HCT116 (cell line): ENCODE measurements around the gene THOC2. TPM values are rescaled to one million over a fixed set of nuclear protein-coding genes. Genes with fewer than 3 reads are reported as not detected.
"Not testable (repeated sequence)": the region's sequence is repeated elsewhere in the genome, so short reads cannot be mapped to it uniquely, and the experiment has no call there.

Source experiments
- ATAC-seq: fragments of 200-7000 bp; cut with Tn5 transposase; 2 replicates; pipeline ENCODE4 v1.9.1; 2020; ENCODE audit warnings: mild to moderate bottlenecking, moderate library complexity
- BruUV-seq: library from RNA; stranded (reverse); fragments of 400-500 nt; replicated peaks from 2 replicates; lab custom pipeline; 2021; lab: Mats Ljungman, UMichigan
- CTCF ChIA-PET: fragments of 300-600 bp; sonication (Branson Sonifier 250); formaldehyde crosslinking; loops from one replicate; lab custom pipeline; 2021; ENCODE audit warnings: antibody characterized with exemption; lab: Charles Lee
- POLR2A ChIA-PET: fragments of 300-600, 350-600 bp; sonication (Branson Sonifier 250); formaldehyde crosslinking; loops from one replicate; lab custom pipeline; 2021; ENCODE audit warnings: antibody characterized with exemption; lab: Charles Lee
- RAD21 ChIA-PET, 2 experiments: fragments of 300-600 bp; sonication (Branson Sonifier 250); formaldehyde crosslinking; loops; one replicate each; lab custom pipeline; 2023; ENCODE audit warnings: low total read pairs in 2 of 2; ENCODE audit not compliant: uncharacterized antibody in 2 of 2, unreplicated experiment in 2 of 2, low non-redundant PET in 1 of 2; lab: Charles Lee
- DNase-seq: peaks from one replicate; pipeline ENCODE4 v3.0.0-alpha.2; 2010; ENCODE audit warnings: low read depth, low spot score
- H2AFZ ChIP-seq: fragments of 200-600 bp; shearing (Covaris generic), sonication (generic); 2 replicates; pipeline ENCODE4 v1.6.1; 2017; ENCODE audit warnings: low read depth, mixed run types, mixed read lengths, antibody characterized with exemption, low read length; ENCODE audit not compliant: poor library complexity, severe bottlenecking
- H3K27ac ChIP-seq: 2 replicates; pipeline ENCODE4 v1.5.1; 2012; ENCODE audit warnings: low read depth, low read length
- H3K27me3 ChIP-seq: fragments of 200-600 bp; sonication (generic); 2 replicates; pipeline ENCODE4 v1.6.1; 2016; ENCODE audit warnings: mixed run types, low read length, mixed read lengths; ENCODE audit not compliant: insufficient read depth
- H3K36me3 ChIP-seq, 2 experiments: fragments of 200-500 bp in 1 of 2; fragments of 200-600 bp in 1 of 2; sonication (Bioruptor generic) in 1 of 2; sonication (generic) in 1 of 2; 2 replicates each; pipeline versions ENCODE4 v1.5.1 to v1.6.1; 2014 to 2016; ENCODE audit warnings: low read length in 2 of 2, inconsistent platforms in 1 of 2, mixed read lengths in 1 of 2, mixed run types in 1 of 2; ENCODE audit not compliant: insufficient read depth in 2 of 2, control insufficient read depth in 1 of 2
- H3K4me1 ChIP-seq, 2 experiments: fragments of 200-600 bp in 1 of 2; sonication (generic) in 1 of 2; 2 replicates each; pipeline versions ENCODE4 v1.5.1 to v1.6.1; 2012 to 2017; ENCODE audit warnings: low read length in 2 of 2, inconsistent platforms in 1 of 2, mild to moderate bottlenecking in 1 of 2, mixed read lengths in 1 of 2, mixed run types in 1 of 2, moderate library complexity in 1 of 2; ENCODE audit not compliant: insufficient read depth in 2 of 2, control insufficient read depth in 1 of 2
- H3K4me2 ChIP-seq: fragments of 200-600 bp; sonication (generic); 2 replicates; pipeline ENCODE4 v1.6.1; 2017; ENCODE audit warnings: mixed run types, low read length, mixed read lengths
- H3K4me3 ChIP-seq, 2 experiments: fragments of 200-600 bp in 1 of 2; sonication (generic) in 1 of 2; replicated peaks in 1 of 2; 2 replicates each; pipeline ENCODE4 v1.5.1; 2011 to 2016; ENCODE audit warnings: low read length in 2 of 2, control low read depth in 1 of 2, low read depth in 1 of 2, mild to moderate bottlenecking in 1 of 2, mixed read lengths in 1 of 2, mixed run types in 1 of 2
- H3K79me2 ChIP-seq: fragments of 200-600 bp; sonication (generic); 2 replicates; pipeline ENCODE4 v1.6.1; 2017; ENCODE audit warnings: mild to moderate bottlenecking, mixed run types, low read length, moderate library complexity, mixed read lengths; ENCODE audit not compliant: insufficient read depth
- H3K9ac ChIP-seq: fragments of 200-600 bp; sonication (generic); 2 replicates; pipeline ENCODE4 v1.6.1; 2016; ENCODE audit warnings: low read length, mixed read lengths
- H3K9me2 ChIP-seq: fragments of 200-600 bp; sonication (generic), shearing (Covaris generic); 2 replicates; pipeline ENCODE4 v1.6.1; 2017; ENCODE audit warnings: mixed run types, mild to moderate bottlenecking, moderate library complexity; ENCODE audit not compliant: insufficient read depth
- H3K9me3 ChIP-seq, 2 experiments: fragments of 200-500 bp in 1 of 2; fragments of 200-600 bp in 1 of 2; sonication (Bioruptor generic) in 1 of 2; sonication (generic) in 1 of 2; 2 replicates each; pipeline ENCODE4 v1.6.1; 2014 to 2017; ENCODE audit warnings: low read length in 2 of 2, mixed read lengths in 2 of 2, inconsistent platforms in 1 of 2, low read depth in 1 of 2, mild to moderate bottlenecking in 1 of 2, mixed run types in 1 of 2, moderate library complexity in 1 of 2; ENCODE audit not compliant: control insufficient read depth in 1 of 2, insufficient read depth in 1 of 2
- H4K20me1 ChIP-seq: fragments of 200-600 bp; sonication (generic), shearing (Covaris generic); 2 replicates; pipeline ENCODE4 v1.6.1; 2017; ENCODE audit warnings: mixed run types, mild to moderate bottlenecking, moderate library complexity; ENCODE audit not compliant: insufficient read depth
- ATF3 ChIP-seq: IDR thresholded peaks from 2 replicates; pipeline ENCODE4 v1.6.1; 2012
- CEBPB ChIP-seq: IDR thresholded peaks from 2 replicates; pipeline ENCODE4 v1.6.1; 2012; ENCODE audit warnings: low read depth
- CTCF ChIP-seq, 3 experiments: fragments of 200-600 bp in 1 of 3; sonication (generic) in 1 of 3; IDR thresholded peaks in 2 of 3; conservative IDR thresholded peaks in 1 of 3; 2 replicates each; pipeline ENCODE4 v1.5.1; 2012 to 2017; ENCODE audit warnings: low read depth in 2 of 3, low read length in 2 of 3, antibody characterized with exemption in 1 of 3, borderline replicate concordance in 1 of 3, control low read depth in 1 of 3, mild to moderate bottlenecking in 1 of 3, mixed read lengths in 1 of 3, mixed run types in 1 of 3, moderate library complexity in 1 of 3; ENCODE audit not compliant: insufficient read depth in 1 of 3
- EGR1 ChIP-seq: IDR thresholded peaks from 2 replicates; pipeline ENCODE4 v1.6.1; 2012; ENCODE audit warnings: low read depth
- FOSL1 ChIP-seq: IDR thresholded peaks from 2 replicates; pipeline ENCODE4 v1.6.1; 2012; ENCODE audit warnings: low read depth
- JUND ChIP-seq: IDR thresholded peaks from 2 replicates; pipeline ENCODE4 v1.6.1; 2012
- POLR2AphosphoS5 ChIP-seq: IDR thresholded peaks from 2 replicates; pipeline ENCODE4 v1.6.1; 2011; ENCODE audit warnings: mild to moderate bottlenecking, low read depth, low read length, moderate library complexity
- RAD21 ChIP-seq: IDR thresholded peaks from 2 replicates; pipeline ENCODE4 v1.6.1; 2012; ENCODE audit warnings: low read depth, mild to moderate bottlenecking
- SIN3A ChIP-seq: IDR thresholded peaks from 2 replicates; pipeline ENCODE4 v1.6.1; 2012; ENCODE audit warnings: low read depth
- SP1 ChIP-seq: IDR thresholded peaks from 2 replicates; pipeline ENCODE4 v1.6.1; 2012; ENCODE audit warnings: low read depth
- TCF7L2 ChIP-seq: IDR thresholded peaks from 2 replicates; pipeline ENCODE4 v1.7.0; 2011; ENCODE audit warnings: borderline replicate concordance, inconsistent platforms; ENCODE audit not compliant: insufficient read depth, insufficient read length; ENCODE audit errors: extremely low read depth
- ZFX ChIP-seq: fragments of 450-650 bp; IDR thresholded peaks from 2 replicates; pipeline ENCODE4 v1.6.1; 2017
- intact Hi-C: fragments of 100-400 bp; cut with micrococcal nuclease; formaldehyde crosslinking; loops from 2 replicates; pipeline ENCODE4 v1.10.0; 2022
- total RNA-seq: library from RNA; stranded (reverse); gene quantifications from one replicate; pipeline ENCODE4 v1.2.1, GENCODE V29; 2021; ENCODE audit not compliant: unreplicated experiment

THOC2 gene
- total RNA-seq, 1 experiment from 2014 or later: 85.3 TPM

- Histone ChIP-seq H2AFZ (no peak overlapping the region), H3K36me3 (peaks cover 0 to 6% of the 10 kb centered on the region in 2 experiments; a peak in 2 of 4 replicates), H3K4me3 (no peak overlapping the region), H3K27me3 (no peaks in the 10 kb centered on the region), H3K9ac (no peak overlapping the region), H3K27ac (no peak overlapping the region), H3K4me2 (no peak overlapping the region)
- ChIA-PET POLR2A (no interaction called here), CTCF (no interaction called here)
- BruUV-seq: no TSS peak
- ATAC-seq: no peak
- intact Hi-C loops: no loop called here
- no peak for TF ChIP-seq RAD21
- no peak for TF ChIP-seq CEBPB
- no peak for TF ChIP-seq TCF7L2
- TF ChIP-seq POLR2AphosphoS5: no peak
- TF ChIP-seq JUND: no peak
- TF ChIP-seq ATF3: no peak
- no peak for TF ChIP-seq CTCF (IDR thresholded peaks at IDR 0.05 in 2 of 3, conservative IDR thresholded peaks at IDR 0.05 in 1 of 3; ENCODE audit: borderline replicate concordance in 1 of 3, insufficient read depth in 1 of 3, low read depth in 2 of 3, low read length in 2 of 3)
- no peak for TF ChIP-seq SP1
- TF ChIP-seq, all 23 proteins: peak for 0
- RAD21 ChIA-PET: no interaction called here
- H3K79me2 ChIP-seq: no peaks in the 10 kb centered on the region
- peaks cover 8 to 11% of the 10 kb centered on the region in 2 experiments for H3K4me1 ChIP-seq
- no peak for DNase-seq
- H4K20me1 ChIP-seq: no peaks in the 10 kb centered on the region
- no peaks in the 10 kb centered on the region for H3K9me2 ChIP-seq
- H3K9me3 ChIP-seq: no peaks in the 10 kb centered on the region
These were observed 59.0 kb downstream of the THOC2 start for GRCh38 chrX:123673813-123674212.

- no peak overlapping the region for H3K9ac ChIP-seq
- no peaks in the 10 kb centered on the region for H3K27me3 ChIP-seq
- DNase-seq (no peak), ATAC-seq (peak; percentile 49; the same call in 1 of the 2 replicates)
- H3K4me1 ChIP-seq: peaks cover 2 to 4% of the 10 kb centered on the region in 2 experiments; a peak in 1 of 4 replicates
- H3K27ac ChIP-seq: no peak overlapping the region; the same call in 1 of the 2 replicates
- no peaks in the 10 kb centered on the region for H3K9me3 ChIP-seq
- no peaks in the 10 kb centered on the region for H4K20me1 ChIP-seq
- H3K4me3 ChIP-seq: no peak overlapping the region
- ChIA-PET CTCF (no interaction called here), POLR2A (no interaction called here), RAD21 (no interaction called here)
- intact Hi-C loops: no loop called here
- H2AFZ ChIP-seq: no peak overlapping the region
- no peaks in the 10 kb centered on the region for H3K9me2 ChIP-seq
- H3K36me3 ChIP-seq: peaks cover 0 to 8% of the 10 kb centered on the region in 2 experiments; a peak in 1 of 4 replicates
- H3K79me2 ChIP-seq: peaks cover 28% of the 10 kb centered on the region
- no peak overlapping the region for H3K4me2 ChIP-seq
- TF ChIP-seq SIN3A (no peak), FOSL1 (no peak), EGR1 (no peak), RAD21 (no peak), ZFX (no peak)
- BruUV-seq: no TSS peak
These were observed 67.7 kb downstream of the THOC2 start for GRCh38 chrX:123665197-123665596.

- intact Hi-C loops, RAD21 ChIA-PET, H4K20me1 ChIP-seq, H3K9me2 ChIP-seq, H3K9ac ChIP-seq, H3K27ac ChIP-seq, H3K9me3 ChIP-seq, CTCF ChIA-PET, H3K4me3 ChIP-seq, H2AFZ ChIP-seq, ATAC-seq, H3K36me3 ChIP-seq, H3K27me3 ChIP-seq, H3K4me2 ChIP-seq, DNase-seq, BruUV-seq, H3K4me1 ChIP-seq, POLR2A ChIA-PET: not testable (repeated sequence)
- H3K79me2 ChIP-seq: peaks cover 31% of the 10 kb centered on the region
These were observed 68.2 kb downstream of the THOC2 start for GRCh38 chrX:123664467-123665167.
